AG09309 (cell line): ENCODE measurements around the gene CAMK2B.

Source experiments
- DNase-seq: peaks from one replicate; pipeline ENCODE4 v3.0.0-alpha.2; 2010; ENCODE audit warnings: low read depth
- H3K4me3 ChIP-seq: 2 replicates; pipeline ENCODE4 v1.5.1; 2011; ENCODE audit warnings: mild to moderate bottlenecking, low read depth, low read length, moderate library complexity; ENCODE audit not compliant: control insufficient read depth
- TF ChIP-seq, protein P1 (sequence below): IDR thresholded peaks from 2 replicates; pipeline ENCODE4 v1.5.1; 2011; ENCODE audit warnings: mild to moderate bottlenecking, low read depth, low read length, inconsistent platforms; ENCODE audit not compliant: insufficient read depth, control insufficient read depth; ENCODE audit errors: missing control alignments

Gene CAMK2B

DNA sequence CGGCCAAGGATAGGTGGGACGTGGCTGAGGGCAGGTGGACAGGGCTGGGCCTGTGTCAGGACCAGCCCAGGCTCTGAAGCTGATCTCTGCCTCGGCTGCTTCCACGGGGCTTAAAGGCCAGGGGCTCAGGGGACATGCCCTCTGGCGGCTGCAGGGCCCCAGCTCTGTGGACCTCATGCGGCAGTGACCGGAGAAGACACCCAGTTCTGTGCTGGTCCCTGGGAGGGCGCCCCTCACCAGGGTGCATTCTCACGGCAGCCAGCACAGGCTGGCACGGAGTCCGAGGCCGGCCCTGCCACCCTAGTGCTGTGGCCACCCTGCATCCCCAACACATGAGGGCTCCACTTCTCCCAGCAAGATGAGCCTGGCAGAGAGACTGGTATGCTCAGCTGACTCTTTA is 94.3 kb downstream of the CAMK2B start:
- no peak for DNase-seq
- TF ChIP-seq, protein P1, sequence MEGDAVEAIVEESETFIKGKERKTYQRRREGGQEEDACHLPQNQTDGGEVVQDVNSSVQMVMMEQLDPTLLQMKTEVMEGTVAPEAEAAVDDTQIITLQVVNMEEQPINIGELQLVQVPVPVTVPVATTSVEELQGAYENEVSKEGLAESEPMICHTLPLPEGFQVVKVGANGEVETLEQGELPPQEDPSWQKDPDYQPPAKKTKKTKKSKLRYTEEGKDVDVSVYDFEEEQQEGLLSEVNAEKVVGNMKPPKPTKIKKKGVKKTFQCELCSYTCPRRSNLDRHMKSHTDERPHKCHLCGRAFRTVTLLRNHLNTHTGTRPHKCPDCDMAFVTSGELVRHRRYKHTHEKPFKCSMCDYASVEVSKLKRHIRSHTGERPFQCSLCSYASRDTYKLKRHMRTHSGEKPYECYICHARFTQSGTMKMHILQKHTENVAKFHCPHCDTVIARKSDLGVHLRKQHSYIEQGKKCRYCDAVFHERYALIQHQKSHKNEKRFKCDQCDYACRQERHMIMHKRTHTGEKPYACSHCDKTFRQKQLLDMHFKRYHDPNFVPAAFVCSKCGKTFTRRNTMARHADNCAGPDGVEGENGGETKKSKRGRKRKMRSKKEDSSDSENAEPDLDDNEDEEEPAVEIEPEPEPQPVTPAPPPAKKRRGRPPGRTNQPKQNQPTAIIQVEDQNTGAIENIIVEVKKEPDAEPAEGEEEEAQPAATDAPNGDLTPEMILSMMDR: no peak

DNA sequence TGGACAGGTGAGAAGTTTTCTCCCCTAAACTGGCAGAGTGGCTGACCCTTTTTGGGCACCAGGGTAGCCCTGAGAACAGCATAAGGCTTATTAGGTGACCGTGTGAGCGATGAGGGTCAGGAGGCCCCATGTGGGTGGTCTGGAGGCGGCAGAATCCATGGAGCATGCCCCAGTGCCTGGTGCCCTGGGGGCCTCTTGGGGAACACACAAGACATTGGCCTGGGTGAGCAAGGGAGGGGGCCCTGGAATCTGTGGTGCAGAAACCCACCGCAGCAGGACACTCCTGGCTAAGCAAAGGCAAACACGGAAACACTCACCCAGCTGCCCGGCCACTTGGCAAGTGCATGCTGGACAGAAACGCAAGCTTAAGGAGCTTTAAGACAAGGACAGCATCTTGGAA is 95.1 kb downstream of the CAMK2B start:
- TF ChIP-seq, protein P1: no peak
- no peak for DNase-seq
- no peak overlapping the region for H3K4me3 ChIP-seq

More for the DNA sequence above, 94.3 kb downstream of the CAMK2B start:
- H3K4me3 ChIP-seq: no peak overlapping the region

DNA sequence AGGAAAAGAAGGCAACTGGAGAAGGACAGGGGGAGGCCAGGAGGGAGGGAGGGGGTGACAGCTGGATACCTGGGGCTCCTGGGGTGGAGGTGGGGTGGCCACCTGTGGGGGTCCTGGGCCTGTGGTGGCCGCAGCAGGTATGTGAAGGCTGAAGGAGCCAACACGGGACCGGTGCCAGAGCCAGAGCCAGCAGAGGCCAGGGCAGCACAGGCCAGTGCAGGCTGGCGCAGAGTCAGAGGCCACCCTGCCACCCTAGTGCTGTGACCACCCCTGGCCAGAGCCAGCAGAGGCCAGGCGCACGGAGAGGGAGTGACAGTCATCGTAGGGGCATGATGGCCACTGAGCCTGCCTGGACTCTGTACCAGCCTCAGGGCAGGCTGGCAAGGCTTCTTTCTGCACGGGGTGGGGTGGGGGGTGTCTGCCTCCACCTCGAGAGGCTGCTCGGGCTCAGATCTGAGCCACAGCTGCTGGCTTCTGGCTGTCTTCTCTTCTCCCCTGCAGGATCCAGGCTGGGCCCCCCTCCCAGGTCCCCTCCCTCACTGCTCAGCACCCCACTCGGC is 95.8 kb downstream of the CAMK2B start:
- DNase-seq: no peak
- TF ChIP-seq, protein P1: no peak
- H3K4me3 ChIP-seq: no peak overlapping the region

DNA sequence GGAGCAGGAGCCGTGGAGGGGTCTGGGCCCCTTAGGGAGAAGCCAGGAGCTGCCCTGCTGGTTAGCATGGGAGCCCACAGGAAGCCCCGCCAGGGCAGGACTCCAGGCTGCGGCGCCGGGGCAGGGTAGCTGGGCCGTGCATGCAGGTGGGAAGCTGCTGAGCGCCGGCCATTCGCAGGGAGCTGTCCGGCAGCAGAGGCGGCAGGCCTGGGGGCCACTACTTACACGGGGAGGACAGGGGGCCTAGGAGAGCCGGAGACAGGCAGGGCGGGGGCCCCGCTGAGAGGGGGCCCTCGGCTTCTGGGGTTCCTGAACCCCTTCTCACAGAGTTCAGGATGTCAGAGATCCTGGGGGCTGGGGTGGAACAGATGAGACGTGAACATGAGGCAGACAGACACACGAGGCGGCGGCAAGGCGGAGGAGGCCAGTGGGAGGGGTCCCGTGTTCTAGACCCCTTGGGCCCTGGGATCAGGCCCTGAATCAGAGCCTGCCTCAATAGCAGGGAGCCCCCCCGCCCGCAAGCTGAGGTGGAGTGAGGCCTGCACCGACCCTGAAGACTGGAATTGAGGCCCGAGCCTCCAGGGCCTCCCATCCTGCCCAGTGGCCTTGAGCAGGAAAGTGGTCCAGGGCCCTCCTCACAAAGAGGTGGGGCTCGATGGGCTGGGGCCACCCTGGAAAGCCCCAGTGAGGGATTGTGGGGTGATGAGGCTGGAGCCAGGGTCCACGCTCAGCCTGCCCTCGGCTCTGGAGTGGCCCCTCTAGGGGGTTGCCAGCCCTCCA is 96.6 kb downstream of the CAMK2B start:
- no peak overlapping the region for H3K4me3 ChIP-seq
- DNase-seq: no peak
- TF ChIP-seq, protein P1: no peak

DNA sequence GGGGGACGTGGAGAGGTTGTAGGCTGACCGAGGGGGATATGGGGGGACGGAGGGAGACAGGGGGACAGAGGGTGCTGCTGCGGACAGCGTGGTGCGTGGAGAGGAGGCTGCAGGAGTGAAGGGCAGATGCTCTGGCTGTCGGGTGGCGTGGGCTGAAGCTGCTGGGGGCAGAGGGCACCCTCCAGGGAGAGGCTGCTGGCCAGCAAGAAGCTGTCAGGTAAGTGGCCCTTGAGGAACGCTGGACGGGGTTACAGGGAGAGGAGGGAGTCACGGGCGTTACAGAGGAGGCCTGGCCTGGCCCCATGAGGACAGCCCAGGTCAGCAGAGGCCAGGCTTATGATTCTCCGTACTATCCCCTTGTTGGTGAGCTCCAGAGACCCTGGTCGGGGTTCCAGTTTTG is 97.5 kb downstream of the CAMK2B start:
- TF ChIP-seq, protein P1: no peak
- no peak for DNase-seq
- H3K4me3 ChIP-seq: no peak overlapping the region

DNA sequence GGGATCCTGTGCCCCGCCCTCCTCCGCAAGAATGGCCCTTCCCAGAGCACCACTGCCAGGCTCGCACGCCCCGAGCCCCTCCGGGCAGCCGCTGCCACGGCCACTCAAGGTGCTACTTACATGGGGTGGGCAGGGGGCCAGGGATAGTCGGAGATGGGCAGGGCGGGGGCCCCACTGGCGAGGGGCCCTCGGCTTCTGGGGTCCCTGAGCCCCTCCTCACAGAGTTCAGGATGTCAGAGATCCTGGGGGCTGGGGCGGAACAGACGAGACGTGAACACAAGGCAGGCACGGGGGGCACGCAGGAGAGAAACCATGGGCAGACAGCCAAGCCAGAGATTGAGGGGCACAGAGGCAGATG is 99.0 kb downstream of the CAMK2B start:
- H3K4me3 ChIP-seq: no peak overlapping the region
- TF ChIP-seq, protein P1: no peak
- no peak for DNase-seq
